ENCODE results near the gene PRKCE. TPM values are rescaled to one million over a fixed set of nuclear protein-coding genes. Genes with fewer than 3 reads are reported as not detected.

Gene PRKCE
- total and polyA plus RNA-seq, 2 of the 8 experiments (the other 6 are each of a cell fraction or from before 2014, with no cell fraction given): 0.54 to 2.1 TPM

DNA sequence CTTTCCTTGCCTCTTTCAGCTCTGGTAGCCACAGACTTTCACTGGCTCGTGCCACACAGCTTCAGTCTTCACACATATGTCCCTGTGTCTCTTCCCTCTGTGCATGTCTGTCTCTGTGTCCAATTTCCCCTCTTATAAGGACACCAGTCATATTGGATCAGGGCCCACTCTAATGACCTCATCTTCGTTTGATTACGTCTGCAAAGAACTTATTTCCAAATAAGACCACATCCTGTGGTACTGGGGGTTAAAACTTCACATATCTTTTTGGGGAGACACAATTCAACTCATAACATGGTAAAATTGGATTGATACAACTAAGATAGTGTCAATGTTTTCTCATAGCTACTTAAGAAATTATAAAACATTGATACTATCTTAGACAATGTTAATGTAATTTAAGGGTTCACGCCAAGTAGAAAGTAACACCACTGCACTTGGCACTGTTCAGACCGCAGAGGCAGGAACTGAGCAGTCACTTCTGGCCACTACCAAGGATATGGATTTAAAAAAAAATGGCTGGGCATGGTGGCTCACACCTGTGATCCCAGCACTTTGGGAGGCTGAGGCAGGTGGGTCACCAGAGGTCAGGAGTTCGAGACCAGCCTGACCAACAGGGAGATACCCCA lies 526.1 kb downstream of the PRKCE start (continued):
- no peak for TF ChIP-seq RNF2 (IDR thresholded peaks at IDR 0.05; ENCODE audit: borderline replicate concordance, low read depth, low read length, missing control alignments, poor library complexity, severe bottlenecking)
- TF ChIP-seq, protein P1, sequence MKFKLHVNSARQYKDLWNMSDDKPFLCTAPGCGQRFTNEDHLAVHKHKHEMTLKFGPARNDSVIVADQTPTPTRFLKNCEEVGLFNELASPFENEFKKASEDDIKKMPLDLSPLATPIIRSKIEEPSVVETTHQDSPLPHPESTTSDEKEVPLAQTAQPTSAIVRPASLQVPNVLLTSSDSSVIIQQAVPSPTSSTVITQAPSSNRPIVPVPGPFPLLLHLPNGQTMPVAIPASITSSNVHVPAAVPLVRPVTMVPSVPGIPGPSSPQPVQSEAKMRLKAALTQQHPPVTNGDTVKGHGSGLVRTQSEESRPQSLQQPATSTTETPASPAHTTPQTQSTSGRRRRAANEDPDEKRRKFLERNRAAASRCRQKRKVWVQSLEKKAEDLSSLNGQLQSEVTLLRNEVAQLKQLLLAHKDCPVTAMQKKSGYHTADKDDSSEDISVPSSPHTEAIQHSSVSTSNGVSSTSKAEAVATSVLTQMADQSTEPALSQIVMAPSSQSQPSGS (IDR thresholded peaks at IDR 0.05; ENCODE audit: low read length): no peak
- no peak for TF ChIP-seq TCF12 (IDR thresholded peaks at IDR 0.05; ENCODE audit: low read depth, low read length)
- TF ChIP-seq RXRA (IDR thresholded peaks at IDR 0.05; ENCODE audit: insufficient read depth, low read depth, low read length): no peak
- TF ChIP-seq, protein P2, sequence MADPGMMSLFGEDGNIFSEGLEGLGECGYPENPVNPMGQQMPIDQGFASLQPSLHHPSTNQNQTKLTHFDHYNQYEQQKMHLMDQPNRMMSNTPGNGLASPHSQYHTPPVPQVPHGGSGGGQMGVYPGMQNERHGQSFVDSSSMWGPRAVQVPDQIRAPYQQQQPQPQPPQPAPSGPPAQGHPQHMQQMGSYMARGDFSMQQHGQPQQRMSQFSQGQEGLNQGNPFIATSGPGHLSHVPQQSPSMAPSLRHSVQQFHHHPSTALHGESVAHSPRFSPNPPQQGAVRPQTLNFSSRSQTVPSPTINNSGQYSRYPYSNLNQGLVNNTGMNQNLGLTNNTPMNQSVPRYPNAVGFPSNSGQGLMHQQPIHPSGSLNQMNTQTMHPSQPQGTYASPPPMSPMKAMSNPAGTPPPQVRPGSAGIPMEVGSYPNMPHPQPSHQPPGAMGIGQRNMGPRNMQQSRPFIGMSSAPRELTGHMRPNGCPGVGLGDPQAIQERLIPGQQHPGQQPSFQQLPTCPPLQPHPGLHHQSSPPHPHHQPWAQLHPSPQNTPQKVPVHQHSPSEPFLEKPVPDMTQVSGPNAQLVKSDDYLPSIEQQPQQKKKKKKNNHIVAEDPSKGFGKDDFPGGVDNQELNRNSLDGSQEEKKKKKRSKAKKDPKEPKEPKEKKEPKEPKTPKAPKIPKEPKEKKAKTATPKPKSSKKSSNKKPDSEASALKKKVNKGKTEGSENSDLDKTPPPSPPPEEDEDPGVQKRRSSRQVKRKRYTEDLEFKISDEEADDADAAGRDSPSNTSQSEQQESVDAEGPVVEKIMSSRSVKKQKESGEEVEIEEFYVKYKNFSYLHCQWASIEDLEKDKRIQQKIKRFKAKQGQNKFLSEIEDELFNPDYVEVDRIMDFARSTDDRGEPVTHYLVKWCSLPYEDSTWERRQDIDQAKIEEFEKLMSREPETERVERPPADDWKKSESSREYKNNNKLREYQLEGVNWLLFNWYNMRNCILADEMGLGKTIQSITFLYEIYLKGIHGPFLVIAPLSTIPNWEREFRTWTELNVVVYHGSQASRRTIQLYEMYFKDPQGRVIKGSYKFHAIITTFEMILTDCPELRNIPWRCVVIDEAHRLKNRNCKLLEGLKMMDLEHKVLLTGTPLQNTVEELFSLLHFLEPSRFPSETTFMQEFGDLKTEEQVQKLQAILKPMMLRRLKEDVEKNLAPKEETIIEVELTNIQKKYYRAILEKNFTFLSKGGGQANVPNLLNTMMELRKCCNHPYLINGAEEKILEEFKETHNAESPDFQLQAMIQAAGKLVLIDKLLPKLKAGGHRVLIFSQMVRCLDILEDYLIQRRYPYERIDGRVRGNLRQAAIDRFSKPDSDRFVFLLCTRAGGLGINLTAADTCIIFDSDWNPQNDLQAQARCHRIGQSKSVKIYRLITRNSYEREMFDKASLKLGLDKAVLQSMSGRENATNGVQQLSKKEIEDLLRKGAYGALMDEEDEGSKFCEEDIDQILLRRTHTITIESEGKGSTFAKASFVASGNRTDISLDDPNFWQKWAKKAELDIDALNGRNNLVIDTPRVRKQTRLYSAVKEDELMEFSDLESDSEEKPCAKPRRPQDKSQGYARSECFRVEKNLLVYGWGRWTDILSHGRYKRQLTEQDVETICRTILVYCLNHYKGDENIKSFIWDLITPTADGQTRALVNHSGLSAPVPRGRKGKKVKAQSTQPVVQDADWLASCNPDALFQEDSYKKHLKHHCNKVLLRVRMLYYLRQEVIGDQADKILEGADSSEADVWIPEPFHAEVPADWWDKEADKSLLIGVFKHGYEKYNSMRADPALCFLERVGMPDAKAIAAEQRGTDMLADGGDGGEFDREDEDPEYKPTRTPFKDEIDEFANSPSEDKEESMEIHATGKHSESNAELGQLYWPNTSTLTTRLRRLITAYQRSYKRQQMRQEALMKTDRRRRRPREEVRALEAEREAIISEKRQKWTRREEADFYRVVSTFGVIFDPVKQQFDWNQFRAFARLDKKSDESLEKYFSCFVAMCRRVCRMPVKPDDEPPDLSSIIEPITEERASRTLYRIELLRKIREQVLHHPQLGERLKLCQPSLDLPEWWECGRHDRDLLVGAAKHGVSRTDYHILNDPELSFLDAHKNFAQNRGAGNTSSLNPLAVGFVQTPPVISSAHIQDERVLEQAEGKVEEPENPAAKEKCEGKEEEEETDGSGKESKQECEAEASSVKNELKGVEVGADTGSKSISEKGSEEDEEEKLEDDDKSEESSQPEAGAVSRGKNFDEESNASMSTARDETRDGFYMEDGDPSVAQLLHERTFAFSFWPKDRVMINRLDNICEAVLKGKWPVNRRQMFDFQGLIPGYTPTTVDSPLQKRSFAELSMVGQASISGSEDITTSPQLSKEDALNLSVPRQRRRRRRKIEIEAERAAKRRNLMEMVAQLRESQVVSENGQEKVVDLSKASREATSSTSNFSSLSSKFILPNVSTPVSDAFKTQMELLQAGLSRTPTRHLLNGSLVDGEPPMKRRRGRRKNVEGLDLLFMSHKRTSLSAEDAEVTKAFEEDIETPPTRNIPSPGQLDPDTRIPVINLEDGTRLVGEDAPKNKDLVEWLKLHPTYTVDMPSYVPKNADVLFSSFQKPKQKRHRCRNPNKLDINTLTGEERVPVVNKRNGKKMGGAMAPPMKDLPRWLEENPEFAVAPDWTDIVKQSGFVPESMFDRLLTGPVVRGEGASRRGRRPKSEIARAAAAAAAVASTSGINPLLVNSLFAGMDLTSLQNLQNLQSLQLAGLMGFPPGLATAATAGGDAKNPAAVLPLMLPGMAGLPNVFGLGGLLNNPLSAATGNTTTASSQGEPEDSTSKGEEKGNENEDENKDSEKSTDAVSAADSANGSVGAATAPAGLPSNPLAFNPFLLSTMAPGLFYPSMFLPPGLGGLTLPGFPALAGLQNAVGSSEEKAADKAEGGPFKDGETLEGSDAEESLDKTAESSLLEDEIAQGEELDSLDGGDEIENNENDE (IDR thresholded peaks at IDR 0.05; ENCODE audit: insufficient replicate concordance, low read length): no peak
- TF ChIP-seq GABPA (IDR thresholded peaks at IDR 0.05; ENCODE audit: borderline replicate concordance, insufficient read depth, low read length): no peak
- TF ChIP-seq BACH1 (IDR thresholded peaks at IDR 0.05; ENCODE audit: low read length): no peak
- TF ChIP-seq KDM1A (IDR thresholded peaks at IDR 0.05; ENCODE audit: borderline replicate concordance, low read length): no peak
